COLO829 (cell line): ENCODE measurements around the gene NUDT19.
"Not testable (repeated sequence)": the region's sequence is repeated elsewhere in the genome, so short reads cannot be mapped to it uniquely, and the experiment has no call there.

ENCODE experiments used
- DNase-seq: peaks from one replicate; pipeline ENCODE4 v3.0.0; 2012; ENCODE audit warnings: low spot score

NUDT19 gene

GRCh38 chr19:32711747-32712146 is 20.1 kb downstream of the NUDT19 start:
- DNase-seq = no peak

- DNase-seq = not testable (repeated sequence)
These were observed 24.6 kb downstream of the NUDT19 start for GRCh38 chr19:32716203-32716602.

- no peak for DNase-seq
These were observed 25.9 kb downstream of the NUDT19 start for GRCh38 chr19:32717496-32717895.

- no peak for DNase-seq
These were observed 26.7 kb downstream of the NUDT19 start for GRCh38 chr19:32718286-32718685.

- DNase-seq = no peak
These were observed 28.0 kb downstream of the NUDT19 start, which contains the start of gene TDRD12 for GRCh38 chr19:32719611-32720059. Gene TDRD12 (plus strand): TSS chr19:32719767. CDS start chr19:32720073, 306 bp downstream.

GRCh38 chr19:32720216-32720935 is 28.8 kb downstream of the NUDT19 start:
- no peak for DNase-seq

- DNase-seq = no peak
These were observed 29.3 kb downstream of the NUDT19 start for GRCh38 chr19:32720936-32721250.

- no peak for DNase-seq
These were observed 44.3 kb downstream of the NUDT19 start for GRCh38 chr19:32735936-32736335.

- DNase-seq = no peak
These were observed 51.4 kb downstream of the NUDT19 start for GRCh38 chr19:32743021-32743420.

- no peak for DNase-seq
These were observed 51.8 kb downstream of the NUDT19 start for GRCh38 chr19:32743447-32743846.

GRCh38 chr19:32744555-32745325 is 53.1 kb downstream of the NUDT19 start:
- DNase-seq = no peak

- not testable (repeated sequence) for DNase-seq
These were observed 54.1 kb downstream of the NUDT19 start for GRCh38 chr19:32745594-32746251.

- DNase-seq = not testable (repeated sequence)
These were observed 55.1 kb downstream of the NUDT19 start for GRCh38 chr19:32746631-32747196.

GRCh38 chr19:32748497-32748896 is 56.9 kb downstream of the NUDT19 start:
- no peak for DNase-seq

- DNase-seq = no peak
These were observed 57.3 kb downstream of the NUDT19 start for GRCh38 chr19:32748948-32749347.

GRCh38 chr19:32749361-32749760 is 57.7 kb downstream of the NUDT19 start:
- no peak for DNase-seq

GRCh38 chr19:32750441-32751055 is 58.9 kb downstream of the NUDT19 start:
- DNase-seq = no peak

GRCh38 chr19:32751066-32751465 is 59.4 kb downstream of the NUDT19 start:
- no peak for DNase-seq

GRCh38 chr19:32757189-32757588 is 65.6 kb downstream of the NUDT19 start:
- no peak for DNase-seq
